Parathyroid adenoma (tissue), 2 donors: Measurements from ENCODE around the gene WDR20.

Experiments used
- H2AFZ ChIP-seq: fragments of 300-600 bp; sonication (generic); one replicate; pipeline ENCODE4 v1.7.0; 2017; ENCODE audit warnings: antibody characterized with exemption, mild to moderate bottlenecking
- H3K27ac ChIP-seq: fragments of 300-600 bp; sonication (generic); one replicate; pipeline ENCODE4 v1.7.0; 2017
- H3K27me3 ChIP-seq: fragments of 300-600 bp; sonication (generic); one replicate; pipeline ENCODE4 v1.7.0; 2017; ENCODE audit warnings: low read length; ENCODE audit not compliant: control insufficient read depth, insufficient read depth
- H3K36me3 ChIP-seq: fragments of 300-600 bp; sonication (generic); one replicate; pipeline ENCODE4 v1.7.0; 2017; ENCODE audit warnings: low read length; ENCODE audit not compliant: control insufficient read depth, insufficient read depth
- H3K4me1 ChIP-seq: fragments of 300-600 bp; sonication (generic); one replicate; pipeline ENCODE4 v1.7.0; 2017; ENCODE audit warnings: control low read depth
- H3K4me2 ChIP-seq: fragments of 300-600 bp; sonication (generic); one replicate; pipeline ENCODE4 v1.7.0; 2017; ENCODE audit warnings: low read length
- H3K4me3 ChIP-seq: fragments of 300-600 bp; sonication (generic); one replicate; pipeline ENCODE4 v1.7.0; 2017; ENCODE audit warnings: low read depth, low read length
- H3K79me2 ChIP-seq: fragments of 300-600 bp; sonication (generic); one replicate; pipeline ENCODE4 v1.7.0; 2017; ENCODE audit warnings: control low read depth
- H3K9ac ChIP-seq: fragments of 300-600 bp; sonication (generic); one replicate; pipeline ENCODE4 v1.7.0; 2017; ENCODE audit warnings: mild to moderate bottlenecking
- H3K9me3 ChIP-seq: fragments of 300-600 bp; sonication (generic); one replicate; pipeline ENCODE4 v1.7.0; 2017; ENCODE audit warnings: low read length; ENCODE audit not compliant: control insufficient read depth
- TF ChIP-seq, protein P1 (sequence below): fragments of 300-600 bp; sonication (generic); IDR thresholded peaks from one replicate; pipeline ENCODE4 v1.7.0; 2017; ENCODE audit warnings: antibody characterized with exemption, mild to moderate bottlenecking
- donor health status: primary hyperparathyroidism.

The WDR20 gene

GRCh38 chr14:102182936-102183619, 43.4 kb downstream of the WDR20 start:
- no peak overlapping the region for H3K9ac ChIP-seq
- H3K4me3 ChIP-seq: no peak overlapping the region
- H3K9me3 ChIP-seq: no peaks in the 10 kb centered on the region
- no peak overlapping the region for H3K27ac ChIP-seq
- H3K79me2 ChIP-seq: peaks cover 17% of the 10 kb centered on the region
- TF ChIP-seq, protein P1, sequence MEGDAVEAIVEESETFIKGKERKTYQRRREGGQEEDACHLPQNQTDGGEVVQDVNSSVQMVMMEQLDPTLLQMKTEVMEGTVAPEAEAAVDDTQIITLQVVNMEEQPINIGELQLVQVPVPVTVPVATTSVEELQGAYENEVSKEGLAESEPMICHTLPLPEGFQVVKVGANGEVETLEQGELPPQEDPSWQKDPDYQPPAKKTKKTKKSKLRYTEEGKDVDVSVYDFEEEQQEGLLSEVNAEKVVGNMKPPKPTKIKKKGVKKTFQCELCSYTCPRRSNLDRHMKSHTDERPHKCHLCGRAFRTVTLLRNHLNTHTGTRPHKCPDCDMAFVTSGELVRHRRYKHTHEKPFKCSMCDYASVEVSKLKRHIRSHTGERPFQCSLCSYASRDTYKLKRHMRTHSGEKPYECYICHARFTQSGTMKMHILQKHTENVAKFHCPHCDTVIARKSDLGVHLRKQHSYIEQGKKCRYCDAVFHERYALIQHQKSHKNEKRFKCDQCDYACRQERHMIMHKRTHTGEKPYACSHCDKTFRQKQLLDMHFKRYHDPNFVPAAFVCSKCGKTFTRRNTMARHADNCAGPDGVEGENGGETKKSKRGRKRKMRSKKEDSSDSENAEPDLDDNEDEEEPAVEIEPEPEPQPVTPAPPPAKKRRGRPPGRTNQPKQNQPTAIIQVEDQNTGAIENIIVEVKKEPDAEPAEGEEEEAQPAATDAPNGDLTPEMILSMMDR: no peak
- H2AFZ ChIP-seq: no peak overlapping the region
- H3K4me1 ChIP-seq: peaks cover 18% of the 10 kb centered on the region
- no peak overlapping the region for H3K4me2 ChIP-seq
- no peaks in the 10 kb centered on the region for H3K36me3 ChIP-seq
- no peaks in the 10 kb centered on the region for H3K27me3 ChIP-seq

GRCh38 chr14:102183886-102184285, 44.2 kb downstream of the WDR20 start:
- Histone ChIP-seq H3K79me2 (peaks cover 14% of the 10 kb centered on the region), H3K4me2 (no peak overlapping the region), H3K9me3 (no peaks in the 10 kb centered on the region), H3K36me3 (no peaks in the 10 kb centered on the region), H3K27ac (no peak overlapping the region), H2AFZ (no peak overlapping the region), H3K4me3 (no peak overlapping the region), H3K27me3 (no peaks in the 10 kb centered on the region), H3K4me1 (peaks cover 23% of the 10 kb centered on the region), H3K9ac (no peak overlapping the region)
- TF ChIP-seq, protein P1: no peak

GRCh38 chr14:102184316-102185035, 44.8 kb downstream of the WDR20 start:
- Histone ChIP-seq H3K4me3 (no peak overlapping the region), H3K4me1 (peaks cover 23% of the 10 kb centered on the region)

DNA sequence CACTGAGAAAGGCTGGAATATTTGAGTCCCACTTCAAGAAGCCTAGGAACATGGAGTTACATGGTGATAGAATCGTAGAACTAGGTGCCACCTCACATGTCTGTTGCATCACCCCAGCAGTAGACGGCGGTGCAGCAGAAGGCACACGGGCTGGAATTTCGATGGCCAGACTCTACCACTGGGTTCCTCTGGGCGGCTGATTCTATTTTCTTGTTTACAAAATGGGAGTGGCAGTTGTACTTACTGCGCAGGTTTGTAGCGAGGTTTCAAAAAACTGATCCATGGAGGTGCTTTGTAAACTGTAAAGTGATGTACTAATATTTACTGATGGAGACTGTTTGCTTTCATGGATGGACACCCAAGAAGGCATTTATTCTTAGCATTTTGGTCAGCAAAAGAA, 45.7 kb downstream of the WDR20 start:
- Histone ChIP-seq H2AFZ (no peak overlapping the region), H3K27me3 (no peaks in the 10 kb centered on the region), H3K9me3 (no peaks in the 10 kb centered on the region), H3K79me2 (peaks cover 16% of the 10 kb centered on the region), H3K4me3 (no peak overlapping the region), H3K36me3 (no peaks in the 10 kb centered on the region), H3K4me1 (peaks cover 25% of the 10 kb centered on the region), H3K27ac (no peak overlapping the region), H3K9ac (no peak overlapping the region), H3K4me2 (no peak overlapping the region)
- TF ChIP-seq, protein P1: no peak

More at GRCh38 chr14:102184316-102185035, 44.8 kb downstream of the WDR20 start:
- Histone ChIP-seq H3K9me3 (no peaks in the 10 kb centered on the region), H3K36me3 (no peaks in the 10 kb centered on the region), H3K4me2 (no peak overlapping the region), H3K27me3 (no peaks in the 10 kb centered on the region), H3K9ac (no peak overlapping the region), H3K27ac (no peak overlapping the region), H3K79me2 (peaks cover 13% of the 10 kb centered on the region), H2AFZ (no peak overlapping the region)
- TF ChIP-seq, protein P1: no peak
